HuH-7.5 (cell line): ENCODE measurements around the gene GLIS1.
"Not testable (repeated sequence)": the region's sequence is repeated elsewhere in the genome, so short reads cannot be mapped to it uniquely, and the experiment has no call there.

ENCODE experiments used
- DNase-seq: peaks from one replicate; pipeline ENCODE4 v3.0.0; 2011; ENCODE audit warnings: low spot score

Gene GLIS1

GRCh38 chr1:53654216-53655210 lies 84.5 kb downstream of the GLIS1 start:
- DNase-seq = no peak

- no peak for DNase-seq
These were observed 85.3 kb downstream of the GLIS1 start for GRCh38 chr1:53653631-53654030.

- no peak for DNase-seq
These were observed 85.8 kb downstream of the GLIS1 start for GRCh38 chr1:53653200-53653575.

GRCh38 chr1:53652441-53653199 lies 86.3 kb downstream of the GLIS1 start:
- no peak for DNase-seq

GRCh38 chr1:53651356-53651755 lies 87.6 kb downstream of the GLIS1 start:
- no peak for DNase-seq

- DNase-seq = no peak
These were observed 90.4 kb downstream of the GLIS1 start for GRCh38 chr1:53648516-53648915.

GRCh38 chr1:53647915-53648314 lies 91.0 kb downstream of the GLIS1 start:
- not testable (repeated sequence) for DNase-seq

- no peak for DNase-seq
These were observed 92.2 kb downstream of the GLIS1 start for GRCh38 chr1:53646732-53647131.

- no peak for DNase-seq
These were observed 93.3 kb downstream of the GLIS1 start for GRCh38 chr1:53645690-53646078.

GRCh38 chr1:53644909-53645689 lies 93.9 kb downstream of the GLIS1 start:
- DNase-seq = no peak

- no peak for DNase-seq
These were observed 94.5 kb downstream of the GLIS1 start for GRCh38 chr1:53644496-53644895.

- no peak for DNase-seq
These were observed 95.0 kb downstream of the GLIS1 start for GRCh38 chr1:53643881-53644390.

GRCh38 chr1:53643041-53643880 lies 95.7 kb downstream of the GLIS1 start:
- no peak for DNase-seq

- no peak for DNase-seq
These were observed 96.4 kb downstream of the GLIS1 start for GRCh38 chr1:53642607-53643006.

- DNase-seq = no peak
These were observed 96.8 kb downstream of the GLIS1 start for GRCh38 chr1:53642215-53642555.

GRCh38 chr1:53641481-53642214 lies 97.3 kb downstream of the GLIS1 start:
- no peak for DNase-seq

- no peak for DNase-seq
These were observed 98.3 kb downstream of the GLIS1 start for GRCh38 chr1:53640701-53641075.

GRCh38 chr1:53639996-53640700 lies 98.8 kb downstream of the GLIS1 start:
- no peak for DNase-seq

GRCh38 chr1:53639251-53639763 lies 99.7 kb downstream of the GLIS1 start:
- DNase-seq = no peak
